H1 (cell line): ENCODE results near the gene TMEM181.

Experiments
- CREB1 ChIP-seq: IDR thresholded peaks from 2 replicates; pipeline ENCODE4 v1.6.1; 2012; ENCODE audit warnings: inconsistent platforms
- EGR1 ChIP-seq: IDR thresholded peaks from 2 replicates; pipeline ENCODE4 v1.6.1; 2011; ENCODE audit warnings: low read depth, low read length, borderline replicate concordance
- EZH2 ChIP-seq: fragments of 200-600 bp; sonication (generic); IDR thresholded peaks from 2 replicates; pipeline ENCODE4 v1.7.1; 2012; ENCODE audit warnings: low read depth, mild to moderate bottlenecking, moderate library complexity, low read length, inconsistent platforms; ENCODE audit not compliant: severe bottlenecking
- GABPA ChIP-seq: IDR thresholded peaks from 2 replicates; pipeline ENCODE4 v1.6.1; 2011; ENCODE audit warnings: mild to moderate bottlenecking, low read length, moderate library complexity, borderline replicate concordance; ENCODE audit not compliant: insufficient read depth
- KDM1A ChIP-seq: fragments of 200-600, 300-600 bp; sonication (generic); IDR thresholded peaks from 2 replicates; pipeline ENCODE4 v1.7.1; 2016; ENCODE audit warnings: mild to moderate bottlenecking, low read length, borderline replicate concordance
- KDM5A ChIP-seq: fragments of 200-600 bp; IDR thresholded peaks from 2 replicates; pipeline ENCODE4 v1.7.1; 2012; ENCODE audit warnings: mild to moderate bottlenecking, low read length, inconsistent platforms, mixed read lengths
- MAX ChIP-seq: IDR thresholded peaks from 2 replicates; pipeline ENCODE4 v1.6.1; 2012; ENCODE audit warnings: inconsistent platforms
- POLR2A ChIP-seq, 2 experiments: IDR thresholded peaks; 1 replicate in 1 of 2; 2 replicates in 1 of 2; pipeline ENCODE4 v1.6.1; 2011; ENCODE audit warnings: low read depth in 2 of 2, low read length in 2 of 2, mild to moderate bottlenecking in 2 of 2; ENCODE audit errors: control extremely low read depth in 1 of 2
- POLR2AphosphoS5 ChIP-seq: IDR thresholded peaks from 2 replicates; pipeline ENCODE4 v1.6.1; 2011; ENCODE audit warnings: low read depth, low read length
- RXRA ChIP-seq: IDR thresholded peaks from 2 replicates; pipeline ENCODE4 v1.6.1; 2011; ENCODE audit warnings: low read depth, mild to moderate bottlenecking, low read length, moderate library complexity; ENCODE audit not compliant: insufficient read depth
- TAF1 ChIP-seq: IDR thresholded peaks from 2 replicates; pipeline ENCODE4 v1.6.1; 2011; ENCODE audit warnings: mild to moderate bottlenecking, low read depth, low read length
- TCF12 ChIP-seq: IDR thresholded peaks from 2 replicates; pipeline ENCODE4 v1.6.1; 2011; ENCODE audit warnings: low read depth, mild to moderate bottlenecking, low read length
- TF ChIP-seq, protein P1 (sequence below), 3 experiments: IDR thresholded peaks; 1 replicate in 2 of 3; 2 replicates in 1 of 3; pipeline versions ENCODE4 v1.5.1 to v1.6.1; 2011; ENCODE audit warnings: low read length in 3 of 3, mild to moderate bottlenecking in 3 of 3, inconsistent platforms in 2 of 3, low read depth in 1 of 3, moderate library complexity in 1 of 3; ENCODE audit not compliant: insufficient read depth in 1 of 3; ENCODE audit errors: control extremely low read depth in 1 of 3

DNA sequence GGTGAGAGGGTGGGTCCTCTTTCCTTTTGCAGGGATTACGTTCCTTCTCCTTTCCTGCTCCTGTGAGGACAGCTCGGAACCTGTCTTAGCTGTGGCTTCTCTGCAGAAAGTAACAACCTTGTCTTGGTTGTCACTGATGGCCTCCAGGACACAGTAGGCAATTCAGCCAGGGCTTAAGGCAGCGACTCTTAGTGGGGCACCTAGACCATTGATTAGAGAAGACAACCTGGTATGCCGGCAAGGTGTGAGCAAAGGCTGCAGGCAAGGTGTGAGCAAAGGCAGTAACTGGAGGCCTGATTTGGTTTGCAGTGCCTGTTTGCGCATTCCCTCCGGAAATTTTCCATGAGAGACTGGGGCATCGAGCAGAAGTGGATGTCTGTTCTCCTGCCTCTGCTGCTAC, 47.0 kb downstream of the TMEM181 start:
- TF ChIP-seq RXRA (no peak), TCF12 (no peak), MAX (no peak), EZH2 (no peak), KDM1A (no peak), EGR1 (no peak), CREB1 (no peak), KDM5A (no peak), POLR2A (IDR thresholded peaks at IDR 0.05; ENCODE audit: control extremely low read depth in 1 of 2, low read depth in 2 of 2, low read length in 2 of 2) (no peak), GABPA (no peak), TAF1 (no peak), POLR2AphosphoS5 (no peak)
- TF ChIP-seq, protein P1, sequence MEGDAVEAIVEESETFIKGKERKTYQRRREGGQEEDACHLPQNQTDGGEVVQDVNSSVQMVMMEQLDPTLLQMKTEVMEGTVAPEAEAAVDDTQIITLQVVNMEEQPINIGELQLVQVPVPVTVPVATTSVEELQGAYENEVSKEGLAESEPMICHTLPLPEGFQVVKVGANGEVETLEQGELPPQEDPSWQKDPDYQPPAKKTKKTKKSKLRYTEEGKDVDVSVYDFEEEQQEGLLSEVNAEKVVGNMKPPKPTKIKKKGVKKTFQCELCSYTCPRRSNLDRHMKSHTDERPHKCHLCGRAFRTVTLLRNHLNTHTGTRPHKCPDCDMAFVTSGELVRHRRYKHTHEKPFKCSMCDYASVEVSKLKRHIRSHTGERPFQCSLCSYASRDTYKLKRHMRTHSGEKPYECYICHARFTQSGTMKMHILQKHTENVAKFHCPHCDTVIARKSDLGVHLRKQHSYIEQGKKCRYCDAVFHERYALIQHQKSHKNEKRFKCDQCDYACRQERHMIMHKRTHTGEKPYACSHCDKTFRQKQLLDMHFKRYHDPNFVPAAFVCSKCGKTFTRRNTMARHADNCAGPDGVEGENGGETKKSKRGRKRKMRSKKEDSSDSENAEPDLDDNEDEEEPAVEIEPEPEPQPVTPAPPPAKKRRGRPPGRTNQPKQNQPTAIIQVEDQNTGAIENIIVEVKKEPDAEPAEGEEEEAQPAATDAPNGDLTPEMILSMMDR (IDR thresholded peaks at IDR 0.05; ENCODE audit: control extremely low read depth in 1 of 3, insufficient read depth in 1 of 3, low read depth in 1 of 3, low read length in 3 of 3), result no peak
